Neural cell (in vitro differentiated cells): ENCODE data around the gene ACAD9.

Experiments
- CTCF ChIP-seq: fragments of 450-650 bp; IDR thresholded peaks from 2 replicates; pipeline ENCODE4 v1.5.1; 2014; ENCODE audit warnings: antibody characterized with exemption, mild to moderate bottlenecking, moderate library complexity; ENCODE audit not compliant: poor library complexity, severe bottlenecking
- EP300 ChIP-seq: fragments of 450-650 bp; conservative IDR thresholded peaks from 2 replicates; pipeline ENCODE4 v1.6.1; 2014; ENCODE audit warnings: antibody characterized with exemption, mild to moderate bottlenecking, moderate library complexity; ENCODE audit not compliant: poor library complexity, severe bottlenecking
- EZH2 ChIP-seq: fragments of 200-600, 300-800 bp; shearing (Covaris generic), sonication (generic); IDR thresholded peaks from 2 replicates; pipeline ENCODE4 v1.6.1; 2014; ENCODE audit warnings: antibody characterized with exemption, low read length, borderline replicate concordance, mild to moderate bottlenecking; ENCODE audit not compliant: insufficient read depth, poor library complexity, severe bottlenecking
- RAD21 ChIP-seq: fragments of 450-650 bp; conservative IDR thresholded peaks from 2 replicates; pipeline ENCODE4 v1.6.1; 2014; ENCODE audit warnings: antibody characterized with exemption, mild to moderate bottlenecking, moderate library complexity
- REST ChIP-seq: IDR thresholded peaks from 2 replicates; pipeline ENCODE4 v1.6.1; 2012; ENCODE audit warnings: borderline replicate concordance
- SMC3 ChIP-seq: fragments of 450-650 bp; conservative IDR thresholded peaks from 2 replicates; pipeline ENCODE4 v1.6.1; 2014; ENCODE audit warnings: antibody characterized with exemption, mild to moderate bottlenecking, moderate library complexity; ENCODE audit not compliant: poor library complexity
- TAF1 ChIP-seq: IDR thresholded peaks from 2 replicates; pipeline ENCODE4 v1.6.1; 2012; ENCODE audit warnings: low read depth

GRCh38 chr3:128881576-128881975 lies 2.2 kb downstream of the ACAD9 start:
- TF ChIP-seq CTCF, result no peak
- TF ChIP-seq TAF1, result no peak
- no peak for TF ChIP-seq RAD21
- TF ChIP-seq REST, result no peak
- TF ChIP-seq EZH2, result no peak
- TF ChIP-seq EP300, result no peak
- no peak for TF ChIP-seq SMC3
